ENCODE data around the gene PIAS4.
"Not testable (repeated sequence)": the region's sequence is repeated elsewhere in the genome, so short reads cannot be mapped to it uniquely, and the experiment has no call there.

Gene PIAS4

GRCh38 chr19:3990815-3991117 lies 16.8 kb upstream of the PIAS4 start:
- no peak for DNase-seq (ENCODE audit: low read depth in 2 of 3, low spot score in 2 of 3)

- no peak for DNase-seq (ENCODE audit: low read depth in 2 of 3, low spot score in 2 of 3)
Observed at GRCh38 chr19:3995607-3996006, 11.9 kb upstream of the PIAS4 start.

- DNase-seq (ENCODE audit: low read depth in 2 of 3, low spot score in 2 of 3) = not testable (repeated sequence)
Observed at GRCh38 chr19:3998667-3999412, 8.7 kb upstream of the PIAS4 start.

GRCh38 chr19:4000798-4001197 lies 6.7 kb upstream of the PIAS4 start:
- not testable (repeated sequence) for DNase-seq (ENCODE audit: low read depth in 2 of 3, low spot score in 2 of 3)

- not testable (repeated sequence) for DNase-seq (ENCODE audit: low read depth in 2 of 3, low spot score in 2 of 3)
Observed at GRCh38 chr19:4005436-4005835, 2.1 kb upstream of the PIAS4 start.

GRCh38 chr19:4007836-4008539 lies 452 bp downstream of the PIAS4 start:
- DNase-seq (ENCODE audit: low read depth in 2 of 3, low spot score in 2 of 3) = no peak

GRCh38 chr19:4009990-4010807 lies 2.7 kb downstream of the PIAS4 start:
- no peak for DNase-seq (ENCODE audit: low read depth in 2 of 3, low spot score in 2 of 3)

- DNase-seq (ENCODE audit: low read depth in 2 of 3, low spot score in 2 of 3) = no peak
Observed at GRCh38 chr19:4010808-4011110, 3.2 kb downstream of the PIAS4 start.

- DNase-seq (ENCODE audit: low read depth in 2 of 3, low spot score in 2 of 3) = not testable (repeated sequence)
Observed at GRCh38 chr19:4011430-4011829, 3.9 kb downstream of the PIAS4 start.

- DNase-seq (ENCODE audit: low read depth in 2 of 3, low spot score in 2 of 3) = no peak
Observed at GRCh38 chr19:4012092-4012974, 4.8 kb downstream of the PIAS4 start.

GRCh38 chr19:4012975-4013634 lies 5.6 kb downstream of the PIAS4 start:
- DNase-seq (ENCODE audit: low read depth in 2 of 3, low spot score in 2 of 3) = no peak

GRCh38 chr19:4013886-4014540 lies 6.5 kb downstream of the PIAS4 start:
- DNase-seq (ENCODE audit: low read depth in 2 of 3, low spot score in 2 of 3) = no peak

GRCh38 chr19:4014541-4015491 lies 7.3 kb downstream of the PIAS4 start:
- DNase-seq (ENCODE audit: low read depth in 2 of 3, low spot score in 2 of 3) = no peak

GRCh38 chr19:4015705-4016402 lies 8.3 kb downstream of the PIAS4 start:
- no peak for DNase-seq (ENCODE audit: low read depth in 2 of 3, low spot score in 2 of 3)

- no peak for DNase-seq (ENCODE audit: low read depth in 2 of 3, low spot score in 2 of 3)
Observed at GRCh38 chr19:4016486-4016885, 8.9 kb downstream of the PIAS4 start.

- no peak for DNase-seq (ENCODE audit: low read depth in 2 of 3, low spot score in 2 of 3)
Observed at GRCh38 chr19:4016903-4017638, 9.5 kb downstream of the PIAS4 start.

- DNase-seq (ENCODE audit: low read depth in 2 of 3, low spot score in 2 of 3) = no peak
Observed at GRCh38 chr19:4018140-4018613, 10.6 kb downstream of the PIAS4 start.
